NT2/D1 (cell line): ENCODE data around the gene UBD.

Source experiments
- DNase-seq: peaks from one replicate; pipeline ENCODE4 v3.0.0-alpha.2; 2011; ENCODE audit warnings: low read depth, low spot score
- H3K27me3 ChIP-seq: 2 replicates; pipeline ENCODE4 v1.6.0; 2011; ENCODE audit warnings: mild to moderate bottlenecking; ENCODE audit not compliant: insufficient read length, insufficient read depth
- H3K36me3 ChIP-seq: 2 replicates; pipeline ENCODE4 v1.6.1; 2011; ENCODE audit warnings: mild to moderate bottlenecking, low read length, mixed read lengths; ENCODE audit not compliant: insufficient read depth, insufficient read length
- H3K4me1 ChIP-seq: 2 replicates; pipeline ENCODE4 v1.5.1; 2011; ENCODE audit not compliant: insufficient read depth, insufficient read length
- H3K4me3 ChIP-seq: 2 replicates; pipeline ENCODE4 v1.5.1; 2011; ENCODE audit warnings: low read depth; ENCODE audit not compliant: insufficient read length
- H3K9ac ChIP-seq: 2 replicates; pipeline ENCODE4 v1.6.0; 2011; ENCODE audit warnings: low read depth; ENCODE audit not compliant: insufficient read length
- H3K9me3 ChIP-seq: 2 replicates; pipeline ENCODE4 v1.5.1; 2011; ENCODE audit warnings: mild to moderate bottlenecking, low read length; ENCODE audit not compliant: insufficient read depth
- SUZ12 ChIP-seq: IDR thresholded peaks from 2 replicates; pipeline ENCODE4 v1.6.1; 2011; ENCODE audit not compliant: insufficient read length, insufficient read depth; ENCODE audit errors: extremely low read depth
- YY1 ChIP-seq: IDR thresholded peaks from 2 replicates; pipeline ENCODE4 v1.6.1; 2011; ENCODE audit not compliant: insufficient read length, insufficient read depth
- ZNF274 ChIP-seq: IDR thresholded peaks from 2 replicates; pipeline ENCODE4 v1.6.1; 2011; ENCODE audit warnings: mild to moderate bottlenecking, low read depth, low read length

UBD gene

DNA sequence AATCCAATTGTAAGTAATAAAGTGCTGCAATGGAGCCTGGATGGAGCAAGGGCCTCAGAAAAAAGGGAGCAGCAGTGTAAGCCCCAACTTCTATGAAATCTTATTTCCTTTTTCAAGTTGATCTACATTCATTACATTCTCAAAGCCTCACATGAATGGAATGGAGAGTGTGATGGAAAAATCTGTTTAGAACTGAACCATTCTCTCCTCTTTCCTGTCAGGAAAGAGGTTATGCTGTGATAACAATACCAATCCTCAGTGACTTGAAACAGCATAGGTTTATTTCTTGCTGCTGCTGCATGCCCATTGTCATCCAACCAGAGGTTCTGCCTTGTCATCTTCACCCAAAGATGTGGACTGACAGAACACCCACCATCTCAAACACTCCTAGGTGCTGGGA lies 16.5 kb upstream of the UBD start:
- Histone ChIP-seq H3K36me3 (no peaks in the 10 kb centered on the region), H3K9ac (no peak overlapping the region), H3K27me3 (no peaks in the 10 kb centered on the region), H3K4me1 (no peaks in the 10 kb centered on the region), H3K9me3 (no peaks in the 10 kb centered on the region), H3K4me3 (no peak overlapping the region)
- TF ChIP-seq YY1 (no peak), SUZ12 (no peak), ZNF274 (no peak)
- DNase-seq: no peak

DNA sequence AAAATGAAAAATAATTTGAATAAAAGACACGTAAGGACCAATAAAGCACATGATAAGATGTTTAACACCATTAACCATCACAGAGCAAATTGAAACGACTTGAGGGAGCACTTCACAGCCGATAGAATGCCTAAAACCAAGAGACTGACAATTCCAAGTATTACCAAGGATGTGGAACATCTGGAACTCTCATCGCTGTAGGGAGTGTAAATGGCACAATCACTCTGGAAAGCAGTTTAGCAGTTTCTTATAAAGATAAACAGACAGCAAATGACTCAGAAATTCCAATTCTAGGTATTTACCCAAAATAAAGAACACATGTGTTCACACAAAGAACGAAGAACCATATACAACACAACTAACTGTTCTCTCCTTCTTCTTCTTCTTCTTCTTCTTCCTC lies 8.5 kb upstream of the UBD start:
- no peaks in the 10 kb centered on the region for H3K27me3 ChIP-seq
- no peaks in the 10 kb centered on the region for H3K4me1 ChIP-seq
- TF ChIP-seq SUZ12: no peak
- TF ChIP-seq YY1: no peak
- TF ChIP-seq ZNF274: no peak
- no peak overlapping the region for H3K9ac ChIP-seq
- no peak overlapping the region for H3K4me3 ChIP-seq
- DNase-seq: no peak
- no peaks in the 10 kb centered on the region for H3K36me3 ChIP-seq
- no peaks in the 10 kb centered on the region for H3K9me3 ChIP-seq

GRCh38 chr6:29567541-29567940 lies 8.0 kb upstream of the UBD start:
- no peaks in the 10 kb centered on the region for H3K9me3 ChIP-seq
- H3K4me1 ChIP-seq: no peaks in the 10 kb centered on the region
- no peak overlapping the region for H3K4me3 ChIP-seq
- no peak for DNase-seq
- no peaks in the 10 kb centered on the region for H3K36me3 ChIP-seq
- H3K9ac ChIP-seq: no peak overlapping the region
- no peak for TF ChIP-seq SUZ12
- TF ChIP-seq YY1: no peak
- no peak for TF ChIP-seq ZNF274
- no peaks in the 10 kb centered on the region for H3K27me3 ChIP-seq

- Histone ChIP-seq H3K4me3 (no peak overlapping the region), H3K9me3 (no peaks in the 10 kb centered on the region), H3K36me3 (no peaks in the 10 kb centered on the region), H3K27me3 (no peaks in the 10 kb centered on the region), H3K9ac (no peak overlapping the region), H3K4me1 (no peaks in the 10 kb centered on the region)
- TF ChIP-seq SUZ12: no peak
- no peak for TF ChIP-seq YY1
- no peak for TF ChIP-seq ZNF274
- DNase-seq: no peak
These were observed 7.3 kb upstream of the UBD start for GRCh38 chr6:29566856-29567255.

- no peaks in the 10 kb centered on the region for H3K4me1 ChIP-seq
- no peaks in the 10 kb centered on the region for H3K36me3 ChIP-seq
These were observed 5.3 kb upstream of the UBD start for GRCh38 chr6:29564875-29565274.

GRCh38 chr6:29563435-29563965 lies 4.0 kb upstream of the UBD start:
- Histone ChIP-seq H3K4me1 (no peaks in the 10 kb centered on the region), H3K36me3 (no peaks in the 10 kb centered on the region), H3K9me3 (no peaks in the 10 kb centered on the region), H3K27me3 (no peaks in the 10 kb centered on the region), H3K4me3 (no peak overlapping the region), H3K9ac (no peak overlapping the region)
- no peak for TF ChIP-seq SUZ12
- no peak for TF ChIP-seq YY1
- no peak for TF ChIP-seq ZNF274
- DNase-seq: no peak

More at GRCh38 chr6:29564875-29565274, 5.3 kb upstream of the UBD start:
- Histone ChIP-seq H3K9ac (no peak overlapping the region), H3K27me3 (no peaks in the 10 kb centered on the region), H3K9me3 (no peaks in the 10 kb centered on the region), H3K4me3 (no peak overlapping the region)
- no peak for TF ChIP-seq SUZ12
- TF ChIP-seq ZNF274: no peak
- no peak for TF ChIP-seq YY1
- no peak for DNase-seq

- Histone ChIP-seq H3K36me3 (no peaks in the 10 kb centered on the region), H3K4me3 (no peak overlapping the region), H3K9ac (no peak overlapping the region), H3K9me3 (no peaks in the 10 kb centered on the region), H3K4me1 (no peaks in the 10 kb centered on the region), H3K27me3 (peaks cover 2% of the 10 kb centered on the region)
- TF ChIP-seq ZNF274 (no peak), YY1 (no peak), SUZ12 (no peak)
- no peak for DNase-seq
These were observed 2.2 kb upstream of the UBD start for GRCh38 chr6:29561606-29562181.
